GM18520 (cell line): ENCODE data around the gene CMTM4.
"Not testable (repeated sequence)": the region's sequence is repeated elsewhere in the genome, so short reads cannot be mapped to it uniquely, and the experiment has no call there.

Experiments used
- ATAC-seq: cut with Tn5 transposase; IDR thresholded peaks from one replicate; pipeline ENCODE4 v1.9.1; 2021; ENCODE audit not compliant: unreplicated experiment

The CMTM4 gene

GRCh38 chr16:66617728-66618127 lies 78.8 kb downstream of the CMTM4 start:
- no peak for ATAC-seq

GRCh38 chr16:66617010-66617434 lies 79.5 kb downstream of the CMTM4 start:
- no peak for ATAC-seq

GRCh38 chr16:66616592-66616991 lies 80.0 kb downstream of the CMTM4 start:
- ATAC-seq = no peak

- ATAC-seq = no peak
Observed at GRCh38 chr16:66616169-66616568, 80.4 kb downstream of the CMTM4 start.

GRCh38 chr16:66614161-66614802 lies 82.3 kb downstream of the CMTM4 start:
- no peak for ATAC-seq

GRCh38 chr16:66612422-66612821 lies 84.1 kb downstream of the CMTM4 start:
- no peak for ATAC-seq

GRCh38 chr16:66611911-66612310 lies 84.6 kb downstream of the CMTM4 start:
- not testable (repeated sequence) for ATAC-seq

GRCh38 chr16:66610111-66610820 lies 86.3 kb downstream of the CMTM4 start:
- ATAC-seq = no peak

GRCh38 chr16:66609139-66609510 lies 87.4 kb downstream of the CMTM4 start:
- ATAC-seq = no peak

GRCh38 chr16:66608241-66609138 lies 88.1 kb downstream of the CMTM4 start:
- ATAC-seq = no peak

- ATAC-seq = peak; percentile 55
Observed at GRCh38 chr16:66605979-66606751, 90.4 kb downstream of the CMTM4 start.

- no peak for ATAC-seq
Observed at GRCh38 chr16:66605177-66605978, 91.2 kb downstream of the CMTM4 start.

GRCh38 chr16:66604376-66605176 lies 92.0 kb downstream of the CMTM4 start, which contains the start of gene CMTM3:
TSS of gene CMTM3 (plus strand) at chr16:66604704. CDS start at chr16:66604806, 102 bp downstream.
- no peak for ATAC-seq

- ATAC-seq = no peak
Observed at GRCh38 chr16:66603537-66604375, 92.8 kb downstream of the CMTM4 start.

GRCh38 chr16:66601471-66601870 lies 95.1 kb downstream of the CMTM4 start:
- no peak for ATAC-seq

GRCh38 chr16:66600477-66600876 lies 96.1 kb downstream of the CMTM4 start:
- no peak for ATAC-seq

- no peak for ATAC-seq
Observed at GRCh38 chr16:66599726-66600125, 96.8 kb downstream of the CMTM4 start.

- ATAC-seq = no peak
Observed at GRCh38 chr16:66598111-66598510, 98.4 kb downstream of the CMTM4 start.
